ENCODE measurements around the gene MED16.

The MED16 gene

DNA sequence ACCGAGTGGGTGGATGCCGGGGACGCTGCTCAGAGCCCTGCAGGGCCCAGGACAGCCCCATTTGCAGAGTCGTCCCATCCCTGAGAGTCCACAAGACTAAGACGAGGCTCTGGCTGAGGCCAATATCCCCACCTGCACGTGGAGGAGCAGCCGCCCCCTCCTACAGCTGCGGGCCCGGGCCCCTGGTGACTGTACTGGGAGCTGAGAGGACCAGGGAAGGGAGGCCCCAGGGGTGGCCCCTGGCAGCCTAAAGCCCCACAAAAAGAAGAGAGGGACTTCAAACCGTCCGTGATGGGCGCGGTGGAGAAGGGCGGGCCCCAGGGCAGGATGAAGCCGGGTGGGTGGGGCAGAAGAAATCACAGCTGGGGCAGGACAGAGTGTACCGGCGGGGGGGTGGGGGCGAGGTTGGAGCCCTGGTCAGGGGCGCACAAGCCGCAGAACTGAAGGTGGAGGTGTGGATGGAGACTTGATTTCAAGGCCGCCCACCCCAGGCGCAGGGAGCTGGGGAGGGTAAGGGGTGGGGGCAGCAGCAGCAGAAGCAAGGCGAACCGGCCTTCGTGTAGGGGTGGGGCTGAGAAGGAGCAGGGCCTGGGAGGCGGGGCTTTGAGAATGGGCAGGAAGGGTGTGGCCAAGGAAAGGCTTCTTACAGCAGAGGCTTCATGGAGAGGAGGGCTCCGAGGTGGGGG is 20.6 kb downstream of the MED16 start:
- no peak for DNase-seq (ENCODE audit: low read depth, low spot score)

DNA sequence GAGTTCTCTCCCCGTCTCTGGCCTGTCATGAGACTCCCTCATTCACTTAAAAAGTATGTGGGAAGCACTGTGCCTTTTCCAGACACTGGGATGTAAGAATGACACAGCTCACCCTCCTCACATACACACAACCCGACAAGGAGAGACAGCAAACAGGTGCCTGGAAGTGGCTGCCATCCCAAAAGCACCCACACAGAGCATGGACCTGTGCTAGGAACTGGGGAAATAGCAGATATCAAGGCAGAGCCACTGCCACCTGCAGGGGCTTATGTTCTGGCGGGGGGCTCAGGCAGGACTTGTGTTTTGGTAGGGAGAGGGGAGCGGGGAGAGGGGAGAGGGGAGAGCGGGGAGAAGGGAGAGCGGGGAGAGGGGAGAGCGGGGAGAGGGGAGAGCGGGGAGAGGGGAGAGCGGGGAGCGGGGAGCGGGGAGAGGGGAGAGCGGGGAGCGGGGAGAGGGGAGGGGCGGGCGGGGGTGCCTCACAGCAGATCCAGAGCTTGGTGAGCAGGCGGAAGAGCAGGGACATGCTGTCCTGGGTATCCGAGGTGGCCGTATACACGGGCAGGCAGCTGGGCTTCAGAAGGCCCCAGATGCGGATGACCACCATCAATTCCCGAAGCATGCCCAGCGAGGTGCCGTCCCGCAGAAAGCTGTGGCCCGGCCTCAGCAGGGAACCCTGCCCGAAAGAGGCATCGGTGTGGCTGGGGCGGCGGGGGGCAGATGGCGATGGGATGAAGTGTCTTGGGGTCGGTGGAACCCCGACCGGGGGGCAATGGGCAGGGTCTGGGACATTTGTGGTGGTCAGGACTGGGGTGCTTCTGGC is 21.3 kb downstream of the MED16 start:
- DNase-seq (ENCODE audit: low read depth, low spot score) = no peak

DNA sequence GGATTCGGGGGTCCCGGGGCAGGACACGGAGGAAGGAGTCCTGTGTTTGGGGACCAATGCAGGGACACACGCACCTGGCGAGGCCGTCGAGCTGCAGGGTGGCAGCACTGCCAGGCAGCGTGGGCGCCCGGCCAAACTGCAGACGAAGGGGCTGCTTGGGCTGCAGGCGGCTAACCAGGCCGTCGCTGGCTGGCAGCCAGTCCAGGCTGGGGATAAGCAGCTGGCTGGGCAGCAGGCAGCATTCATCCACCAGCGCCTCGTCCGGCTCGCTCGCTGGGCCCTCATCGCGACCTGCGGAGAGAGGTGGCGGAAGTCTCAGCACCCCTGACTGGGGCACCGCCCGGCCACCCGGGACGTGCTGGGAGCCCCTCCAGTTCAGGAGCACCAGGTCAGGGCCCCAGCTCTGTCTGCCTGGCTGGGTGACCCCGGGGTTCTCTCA is 22.0 kb downstream of the MED16 start:
- no peak for DNase-seq (ENCODE audit: low read depth, low spot score)

DNA sequence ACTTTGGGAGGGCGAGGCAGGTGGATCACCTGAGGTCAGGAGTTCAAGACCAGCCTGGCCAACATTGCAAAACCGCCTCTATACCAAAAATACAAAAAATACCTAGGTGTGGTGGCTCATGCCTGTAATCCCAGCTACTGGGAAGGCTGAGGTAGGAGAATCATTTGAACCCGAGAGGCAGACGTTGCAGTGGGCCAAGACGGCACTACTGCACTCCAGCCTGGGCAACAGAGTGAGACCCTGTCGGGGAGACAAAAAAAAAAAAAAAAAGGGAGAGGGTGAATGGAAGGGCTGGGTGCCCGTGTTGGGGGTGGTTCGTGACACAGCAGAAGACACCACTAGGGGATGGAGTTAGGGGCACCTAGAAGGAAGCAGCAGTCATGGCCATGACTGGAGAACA is 22.7 kb downstream of the MED16 start:
- no peak for DNase-seq (ENCODE audit: low read depth, low spot score)

DNA sequence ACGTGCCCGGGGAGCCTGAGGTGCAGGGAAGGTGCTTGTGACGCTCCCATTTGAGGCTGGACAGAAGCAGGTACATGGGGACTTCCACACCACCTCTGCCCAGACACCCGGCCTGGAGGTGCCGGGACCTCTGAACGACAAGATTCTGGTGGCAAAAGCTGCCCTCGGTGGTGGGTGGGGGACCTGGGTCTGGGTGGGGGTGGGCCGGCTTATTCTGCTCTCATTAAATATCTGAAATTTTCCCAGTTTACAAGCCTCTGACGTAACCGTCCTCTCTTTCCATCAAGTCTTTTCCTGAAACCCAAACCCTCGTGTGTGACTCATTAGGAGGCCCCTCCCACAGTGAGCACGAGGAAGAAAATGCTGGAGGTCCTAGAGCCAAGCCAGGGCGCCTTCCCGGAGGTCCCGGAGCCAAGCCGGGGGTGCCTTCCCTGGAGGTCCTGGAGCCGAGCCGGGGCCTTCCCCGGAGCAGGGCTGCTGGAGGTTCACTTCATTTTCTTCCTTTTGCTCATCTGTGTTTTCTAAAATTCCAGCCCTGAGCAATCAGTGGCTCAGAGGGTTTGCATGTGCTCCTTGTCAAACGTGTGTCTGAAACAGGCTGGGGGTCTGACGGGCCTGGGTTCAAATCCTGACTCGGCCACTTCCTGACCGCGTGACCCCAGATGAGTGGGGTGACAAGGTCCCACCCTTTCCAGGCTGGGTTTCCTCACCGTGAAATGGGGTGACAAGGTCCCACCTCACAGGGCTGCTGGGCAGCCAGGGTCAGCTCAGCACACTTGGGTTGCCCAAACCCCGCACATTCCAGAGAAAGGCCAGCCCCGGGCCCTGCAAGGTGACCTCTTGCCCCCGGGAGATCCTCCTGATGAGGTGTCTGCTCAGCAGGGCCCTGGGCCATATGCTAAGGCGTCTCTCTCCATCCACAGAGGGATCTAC is 23.5 kb downstream of the MED16 start:
- peak; percentile 80 for DNase-seq (ENCODE audit: low read depth, low spot score)

DNA sequence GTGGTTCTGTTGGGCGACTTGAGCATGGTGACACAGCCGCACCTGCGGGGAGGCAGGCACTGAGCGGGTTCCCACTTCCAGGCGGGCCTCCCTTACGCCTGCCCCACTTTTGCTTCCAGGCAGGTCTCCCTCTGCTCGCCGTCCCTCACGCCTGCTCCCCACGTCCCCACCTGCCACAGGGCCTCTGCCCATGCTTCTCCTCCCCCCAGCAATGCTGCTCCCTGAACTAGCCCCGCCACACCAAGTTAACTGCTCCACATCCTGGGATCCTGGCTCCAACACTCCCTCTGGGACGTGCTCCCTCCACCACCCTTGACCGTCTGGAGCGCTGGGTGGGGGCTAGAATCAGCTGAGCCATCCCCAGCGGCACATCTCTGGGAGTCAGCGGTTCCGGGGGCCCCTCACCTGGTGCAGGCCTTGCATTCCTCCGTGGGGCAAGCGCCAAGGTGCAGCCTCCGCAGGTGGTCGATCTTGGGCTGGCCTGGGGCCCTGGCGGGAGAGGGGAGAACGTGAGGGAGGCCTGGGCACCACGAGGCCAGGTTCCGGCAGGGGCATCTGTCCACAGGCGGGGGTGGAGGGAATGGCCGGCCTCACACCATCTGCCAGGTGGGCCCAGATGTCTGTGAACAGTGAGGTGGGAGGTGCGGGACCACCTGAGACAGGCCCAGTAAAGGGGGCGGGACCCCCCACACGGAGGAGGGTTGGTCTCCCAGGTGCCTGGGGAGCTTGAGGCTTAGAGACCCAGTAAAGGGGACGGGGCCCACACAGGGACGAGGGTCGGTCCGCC is 24.3 kb downstream of the MED16 start:
- no peak for DNase-seq (ENCODE audit: low read depth, low spot score)

DNA sequence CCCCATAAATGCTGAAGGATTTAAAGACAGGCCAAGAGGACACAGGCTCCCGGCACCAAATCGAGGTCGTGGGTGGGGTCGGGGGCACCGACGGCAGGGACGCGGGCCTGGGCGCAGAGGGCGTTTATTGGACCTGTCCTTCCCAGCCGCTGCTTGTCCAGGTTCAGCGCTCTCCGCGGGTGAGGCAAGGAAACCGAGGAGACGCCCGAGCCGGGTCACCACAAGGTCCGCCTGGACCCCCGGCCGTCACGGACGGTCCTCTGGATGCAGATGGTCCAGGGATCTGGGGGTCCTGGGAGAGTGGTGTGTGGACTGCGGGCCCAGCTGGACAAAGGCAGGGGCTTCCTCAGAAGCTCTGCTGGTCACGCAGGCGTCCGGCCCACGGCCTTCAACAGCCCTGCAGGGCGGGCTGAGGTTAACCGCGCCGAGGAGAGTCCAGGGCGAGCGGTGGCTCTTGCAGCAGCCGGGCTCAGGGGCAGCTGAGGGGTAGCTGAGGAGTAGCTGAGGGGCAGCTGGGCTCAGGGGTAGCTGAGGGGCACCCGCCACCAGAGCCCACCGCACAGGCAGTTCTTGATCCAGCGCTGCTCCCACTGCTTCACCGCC is 25.0 kb downstream of the MED16 start:
- no peak for DNase-seq (ENCODE audit: low read depth, low spot score)

DNA sequence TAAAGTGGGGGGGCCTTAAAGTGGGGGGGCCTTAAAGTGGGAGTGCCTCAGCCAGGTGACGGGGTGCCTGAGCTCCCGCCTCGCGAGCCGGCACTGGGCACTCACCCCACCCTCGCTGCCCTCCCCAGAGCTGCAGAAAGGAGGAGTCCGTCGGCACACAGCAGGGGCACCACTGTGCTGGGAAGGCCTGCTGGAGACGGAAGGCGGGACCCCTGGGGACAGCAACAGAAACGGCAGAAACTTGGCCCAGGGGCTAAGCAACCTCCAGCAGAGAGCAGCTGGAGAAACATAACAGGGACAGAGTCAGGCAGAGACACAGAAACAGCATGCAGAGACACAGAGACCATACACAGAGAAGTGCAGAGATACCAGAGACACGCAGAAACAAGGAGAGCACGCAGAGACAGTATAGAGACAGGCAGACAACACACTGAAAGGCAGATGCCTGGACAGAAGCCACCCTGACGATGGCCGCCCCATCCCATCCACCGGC is 25.6 kb downstream of the MED16 start:
- DNase-seq (ENCODE audit: low read depth, low spot score) = peak; percentile 92

DNA sequence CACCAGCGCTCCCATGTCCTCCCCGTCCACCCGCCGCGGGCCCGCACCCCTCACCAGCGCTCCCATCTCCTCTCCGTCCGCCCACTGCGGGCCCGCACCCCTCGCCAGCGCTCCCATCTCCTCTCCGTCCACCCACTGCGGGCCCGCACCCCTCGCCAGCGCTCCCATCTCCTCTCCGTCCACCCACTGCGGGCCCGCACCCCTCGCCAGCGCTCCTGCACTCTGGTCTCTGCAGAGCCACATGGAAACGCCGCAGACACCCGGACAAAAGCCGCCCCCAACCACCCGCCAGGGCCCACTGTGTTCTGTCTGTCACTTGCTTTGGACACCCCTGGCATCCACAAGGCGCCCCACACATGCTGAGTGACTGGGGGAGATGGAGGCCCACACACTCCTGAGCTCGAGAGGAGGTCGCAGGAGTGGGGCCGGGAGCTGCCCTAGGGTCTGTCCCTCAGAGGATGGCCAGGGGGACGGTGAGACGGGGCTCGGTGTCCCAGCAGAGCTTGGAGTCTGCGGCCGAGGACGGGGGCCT is 26.2 kb downstream of the MED16 start:
- no peak for DNase-seq (ENCODE audit: low read depth, low spot score)

DNA sequence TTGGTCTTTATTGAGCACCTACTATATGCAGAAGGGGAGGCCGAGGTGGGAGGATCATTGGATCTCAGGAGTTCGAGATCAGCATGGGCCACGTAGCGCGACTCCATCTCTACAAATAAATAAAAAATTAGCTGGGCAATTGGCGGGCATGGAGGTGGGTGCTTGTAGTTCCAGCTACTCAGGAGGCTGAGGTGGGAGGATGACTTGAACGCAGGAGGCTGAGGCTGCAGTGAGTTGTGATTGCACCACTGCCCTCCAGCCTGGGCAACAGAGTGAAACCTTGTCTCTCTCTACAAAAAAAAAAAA is 29.7 kb downstream of the MED16 start:
- DNase-seq (ENCODE audit: low read depth, low spot score) = no peak

DNA sequence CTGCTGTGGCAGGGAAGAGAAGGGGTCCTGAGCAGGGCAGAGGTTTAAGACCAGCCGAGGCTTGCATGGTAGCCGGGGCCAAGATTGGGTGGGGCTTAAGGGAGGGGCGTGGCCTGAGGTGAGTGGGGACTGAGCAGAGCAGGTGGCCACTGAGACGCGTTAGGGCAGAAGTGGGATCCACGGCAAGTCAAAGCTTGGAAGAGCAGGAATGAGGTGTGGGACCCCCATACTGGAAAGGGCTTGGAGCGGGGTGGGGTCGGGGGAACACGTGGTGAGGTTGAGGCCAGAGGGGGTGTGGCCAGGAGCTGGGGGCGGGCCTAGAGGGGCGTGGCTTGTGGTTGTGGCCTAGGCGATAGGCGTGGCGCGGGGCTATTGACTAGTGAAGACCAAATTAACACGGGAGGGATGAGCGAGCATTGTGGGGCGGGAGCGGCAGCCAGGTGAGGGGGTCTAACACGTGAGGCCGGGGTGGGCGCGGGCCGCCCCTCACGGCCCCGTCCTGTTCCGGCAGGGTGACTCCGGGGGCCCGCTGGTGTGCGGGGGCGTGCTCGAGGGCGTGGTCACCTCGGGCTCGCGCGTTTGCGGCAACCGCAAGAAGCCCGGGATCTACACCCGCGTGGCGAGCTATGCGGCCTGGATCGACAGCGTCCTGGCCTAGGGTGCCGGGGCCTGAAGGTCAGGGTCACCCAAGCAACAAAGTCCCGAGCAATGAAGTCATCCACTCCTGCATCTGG is 30.2 kb downstream of the MED16 start:
- no peak for DNase-seq (ENCODE audit: low read depth, low spot score)

DNA sequence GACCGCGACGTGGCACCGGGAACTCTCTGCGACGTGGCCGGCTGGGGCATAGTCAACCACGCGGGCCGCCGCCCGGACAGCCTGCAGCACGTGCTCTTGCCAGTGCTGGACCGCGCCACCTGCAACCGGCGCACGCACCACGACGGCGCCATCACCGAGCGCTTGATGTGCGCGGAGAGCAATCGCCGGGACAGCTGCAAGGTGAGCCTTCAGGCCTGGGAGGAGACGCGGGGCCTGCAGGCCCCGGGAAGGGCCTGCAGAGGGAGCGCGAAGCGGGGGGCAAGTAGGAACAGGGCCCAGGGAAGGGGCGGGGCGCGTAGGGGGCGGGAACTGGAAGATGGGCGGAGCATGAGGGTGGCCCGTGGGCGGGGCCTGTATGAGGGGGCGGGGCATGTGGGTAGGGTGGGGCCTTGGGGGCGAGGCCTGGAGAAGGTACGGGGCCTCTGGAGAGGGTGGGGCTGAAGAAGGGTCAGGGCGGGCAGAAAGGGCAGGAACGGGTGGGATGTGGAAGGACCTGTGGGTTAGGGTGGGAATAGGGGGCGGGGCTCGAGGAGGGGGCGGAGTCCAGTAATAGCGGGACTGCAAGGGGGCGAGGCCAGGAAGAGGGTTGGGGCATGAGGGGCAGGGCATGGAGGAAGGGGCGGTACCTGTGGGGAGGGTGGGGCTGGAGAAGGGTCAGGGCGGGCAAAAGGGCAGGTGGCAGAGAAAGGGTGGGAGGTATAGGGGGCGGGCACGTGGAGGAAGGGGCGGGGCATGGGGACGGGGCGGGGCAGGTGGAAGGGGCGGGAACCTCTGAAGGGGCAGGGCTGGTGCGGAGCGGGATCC is 31.0 kb downstream of the MED16 start:
- DNase-seq (ENCODE audit: low read depth, low spot score) = no peak

DNA sequence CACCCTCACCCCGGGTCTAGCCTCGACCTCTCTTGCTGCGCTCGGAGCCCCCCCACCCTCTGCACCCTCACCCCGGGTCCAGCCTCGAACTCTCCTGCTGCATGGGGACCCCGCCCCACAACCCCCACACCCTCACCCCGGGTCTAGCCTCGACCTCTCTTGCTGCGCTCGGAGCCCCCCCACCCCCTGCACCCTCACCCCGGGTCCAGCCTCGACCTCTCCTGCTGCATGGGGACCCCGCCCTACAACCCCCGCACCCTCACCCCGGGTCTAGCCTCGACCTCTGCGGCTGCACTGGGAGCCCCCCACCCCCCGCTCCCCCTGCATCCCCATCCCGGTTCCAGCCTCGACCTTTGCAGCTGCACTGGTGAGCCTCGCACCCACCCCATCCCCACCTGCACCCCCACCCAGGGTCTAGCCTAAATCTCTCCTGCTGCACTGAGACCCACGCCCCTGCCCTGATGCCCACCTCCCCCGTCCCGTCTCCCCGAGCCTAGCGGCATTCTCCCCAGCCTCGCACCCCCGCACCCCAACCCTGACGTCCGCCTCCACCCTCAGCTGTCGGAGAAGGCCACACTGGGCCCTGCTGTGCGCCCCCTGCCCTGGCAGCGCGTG is 31.7 kb downstream of the MED16 start:
- no peak for DNase-seq (ENCODE audit: low read depth, low spot score)

DNA sequence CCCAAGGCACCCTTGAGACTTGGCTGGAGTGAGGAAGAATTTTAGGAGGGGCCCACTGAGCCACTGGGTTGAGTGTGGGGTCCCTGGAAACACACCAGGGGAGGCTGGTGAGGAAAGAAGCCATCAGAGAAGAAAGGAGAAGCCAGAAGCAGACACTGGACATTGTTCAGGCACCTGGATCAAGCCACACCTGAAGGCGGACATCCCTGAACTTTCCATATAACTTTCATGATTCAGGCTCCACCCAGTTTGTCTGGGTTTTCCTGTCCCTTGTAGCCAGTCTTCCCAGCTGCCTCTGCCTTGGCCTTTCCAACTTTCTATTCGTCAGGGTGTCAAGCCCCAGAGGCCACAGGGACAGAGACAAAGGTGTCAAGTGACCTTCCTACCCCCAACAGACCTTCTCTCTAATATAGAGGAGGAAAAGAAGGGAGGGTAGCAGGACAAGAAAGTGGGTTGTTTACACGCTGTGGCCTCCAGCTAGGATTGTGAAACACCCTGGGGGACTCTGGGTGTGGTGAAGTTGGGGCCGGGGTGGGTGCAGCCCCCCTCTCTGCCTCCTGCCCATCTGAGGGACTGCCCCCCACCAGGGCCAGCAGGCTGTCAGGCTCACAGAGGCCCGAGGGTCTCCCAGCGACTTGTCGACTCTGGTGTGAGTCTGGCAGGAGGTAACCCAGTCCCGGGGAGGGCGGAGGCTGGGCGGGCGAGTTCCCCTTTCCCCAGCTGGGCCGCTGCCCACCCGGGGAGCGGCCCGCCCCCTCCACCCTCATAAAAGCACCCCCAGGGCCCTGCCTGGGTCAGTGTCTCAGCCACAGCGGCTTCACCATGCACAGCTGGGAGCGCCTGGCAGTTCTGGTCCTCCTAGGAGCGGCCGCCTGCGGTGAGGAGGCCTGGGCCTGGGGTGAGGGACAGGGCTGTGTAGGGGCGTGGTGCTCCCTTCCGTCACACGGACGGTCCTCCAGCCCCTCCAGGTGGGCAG is 33.8 kb downstream of the MED16 start, which contains the start of gene CFD:
Gene CFD, plus strand, starts transcription at position 797 of the 976 bp plus-strand sequence. Its CDS starts 26 bp downstream, at position 823.
- DNase-seq (ENCODE audit: low read depth, low spot score) = no peak

DNA sequence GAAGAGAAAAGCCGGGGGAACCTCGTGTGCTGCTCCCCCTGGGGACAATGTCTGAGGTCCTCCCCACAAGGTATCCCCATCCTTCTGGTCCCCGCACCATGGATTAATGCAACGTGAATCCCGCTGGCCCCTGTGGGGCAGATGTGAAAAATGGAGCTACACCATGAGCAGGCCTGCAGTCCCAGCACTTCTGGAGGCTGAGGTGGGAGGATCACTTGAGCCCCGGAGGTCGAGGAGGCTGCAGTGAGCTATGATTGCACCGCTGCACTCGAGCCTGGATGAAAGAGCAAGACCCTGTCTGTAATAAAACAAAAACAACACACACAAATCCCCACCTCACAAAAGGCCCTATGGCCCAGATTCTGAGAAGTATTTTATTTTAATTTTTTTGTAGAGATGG is 34.7 kb downstream of the MED16 start:
- no peak for DNase-seq (ENCODE audit: low read depth, low spot score)

DNA sequence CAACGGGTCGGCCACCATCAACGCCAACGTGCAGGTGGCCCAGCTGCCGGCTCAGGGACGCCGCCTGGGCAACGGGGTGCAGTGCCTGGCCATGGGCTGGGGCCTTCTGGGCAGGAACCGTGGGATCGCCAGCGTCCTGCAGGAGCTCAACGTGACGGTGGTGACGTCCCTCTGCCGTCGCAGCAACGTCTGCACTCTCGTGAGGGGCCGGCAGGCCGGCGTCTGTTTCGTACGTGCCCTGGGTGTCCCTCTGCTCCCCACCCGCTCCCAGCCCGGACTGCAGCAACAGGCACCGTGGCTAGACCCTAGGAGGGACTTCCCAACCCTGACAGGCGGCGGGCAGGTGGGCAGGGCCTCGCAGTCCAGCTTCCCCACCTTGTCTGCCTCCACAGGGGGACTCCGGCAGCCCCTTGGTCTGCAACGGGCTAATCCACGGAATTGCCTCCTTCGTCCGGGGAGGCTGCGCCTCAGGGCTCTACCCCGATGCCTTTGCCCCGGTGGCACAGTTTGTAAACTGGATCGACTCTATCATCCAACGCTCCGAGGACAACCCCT is 37.3 kb downstream of the MED16 start:
- no peak for DNase-seq (ENCODE audit: low read depth, low spot score)

DNA sequence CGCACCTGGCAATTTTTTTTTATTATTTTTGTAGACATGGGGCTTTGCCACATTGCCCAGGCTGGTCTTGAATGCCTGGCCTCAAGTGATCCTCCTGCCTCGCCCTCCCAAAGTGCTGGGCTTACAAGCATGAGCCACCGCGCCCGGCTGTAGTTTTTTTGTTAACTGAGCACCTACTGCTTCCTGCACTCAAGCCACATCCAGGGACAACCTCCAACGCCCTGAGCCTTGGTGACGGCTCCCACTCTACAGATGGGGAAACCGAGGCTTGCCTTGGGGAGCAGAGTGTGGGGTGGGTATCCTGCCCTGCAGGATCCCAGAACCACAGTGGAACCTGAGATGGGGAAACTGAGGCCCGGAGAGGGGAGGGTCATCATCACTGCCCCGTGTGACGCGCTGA is 37.8 kb downstream of the MED16 start:
- no peak for DNase-seq (ENCODE audit: low read depth, low spot score)
